GM10266 (cell line): ENCODE measurements around the gene ANKZF1.
A peak's percentile ranks its signal among the peaks of the same experiment; 100 is the strongest.

Source experiments
- DNase-seq: peaks from one replicate; pipeline ENCODE4 v3.0.0; 2012; ENCODE audit errors: extremely low spot score
- TF ChIP-seq, protein P1 (sequence below): IDR thresholded peaks from 2 replicates; pipeline ENCODE4 v1.5.1; 2012; ENCODE audit warnings: mild to moderate bottlenecking, low read depth; ENCODE audit not compliant: control insufficient read depth, insufficient read depth; ENCODE audit errors: missing control alignments

The ANKZF1 gene, protein sequence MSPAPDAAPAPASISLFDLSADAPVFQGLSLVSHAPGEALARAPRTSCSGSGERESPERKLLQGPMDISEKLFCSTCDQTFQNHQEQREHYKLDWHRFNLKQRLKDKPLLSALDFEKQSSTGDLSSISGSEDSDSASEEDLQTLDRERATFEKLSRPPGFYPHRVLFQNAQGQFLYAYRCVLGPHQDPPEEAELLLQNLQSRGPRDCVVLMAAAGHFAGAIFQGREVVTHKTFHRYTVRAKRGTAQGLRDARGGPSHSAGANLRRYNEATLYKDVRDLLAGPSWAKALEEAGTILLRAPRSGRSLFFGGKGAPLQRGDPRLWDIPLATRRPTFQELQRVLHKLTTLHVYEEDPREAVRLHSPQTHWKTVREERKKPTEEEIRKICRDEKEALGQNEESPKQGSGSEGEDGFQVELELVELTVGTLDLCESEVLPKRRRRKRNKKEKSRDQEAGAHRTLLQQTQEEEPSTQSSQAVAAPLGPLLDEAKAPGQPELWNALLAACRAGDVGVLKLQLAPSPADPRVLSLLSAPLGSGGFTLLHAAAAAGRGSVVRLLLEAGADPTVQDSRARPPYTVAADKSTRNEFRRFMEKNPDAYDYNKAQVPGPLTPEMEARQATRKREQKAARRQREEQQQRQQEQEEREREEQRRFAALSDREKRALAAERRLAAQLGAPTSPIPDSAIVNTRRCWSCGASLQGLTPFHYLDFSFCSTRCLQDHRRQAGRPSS

DNA sequence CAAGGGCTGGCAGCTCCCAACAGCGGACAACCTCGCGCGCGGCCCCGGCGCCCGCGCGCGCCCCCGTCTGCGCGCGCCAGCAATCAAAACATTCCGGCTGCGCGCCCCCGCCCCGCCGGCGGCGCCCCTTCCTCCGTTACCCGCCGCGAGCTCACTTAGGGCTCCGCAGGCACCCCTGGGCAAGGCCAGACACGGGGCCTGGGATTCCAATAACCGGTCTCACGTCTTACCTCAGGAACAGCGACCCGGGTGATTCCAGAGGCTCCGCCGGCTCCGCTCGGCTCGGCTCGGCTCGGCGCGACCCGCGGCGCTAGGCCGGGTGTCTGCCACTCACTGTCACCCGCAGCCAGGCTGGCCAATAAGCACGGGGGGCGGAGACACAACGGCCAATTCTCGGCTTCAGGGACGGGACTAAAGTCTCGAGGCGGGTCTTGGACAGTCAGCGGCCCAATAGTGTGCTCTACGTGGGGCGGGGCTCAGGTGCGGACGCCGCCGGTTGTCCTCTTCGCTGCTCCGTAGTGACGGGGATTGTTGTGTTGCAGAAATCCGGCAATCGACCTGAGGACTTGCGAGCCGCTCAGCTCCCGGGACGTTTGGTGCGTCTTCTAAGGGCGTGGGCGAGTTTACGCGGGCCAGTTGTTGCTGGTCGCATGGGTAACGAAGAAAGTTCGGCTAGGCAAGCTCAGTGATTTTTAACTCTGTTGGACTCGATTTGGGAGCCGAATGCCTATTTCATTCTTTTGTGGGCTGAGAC, at the start of gene ANKZF1, which contains the start of gene ATG9A:
Gene ANKZF1, plus strand, starts transcription at position 502 of the 754 bp plus-strand sequence. CDS start 452 bp downstream, outside the sequence.
Gene ATG9A, minus strand, starts transcription at position 332 of the 754 bp plus-strand sequence. CDS start 1,612 bp downstream, outside the sequence.
- TF ChIP-seq, protein P1, sequence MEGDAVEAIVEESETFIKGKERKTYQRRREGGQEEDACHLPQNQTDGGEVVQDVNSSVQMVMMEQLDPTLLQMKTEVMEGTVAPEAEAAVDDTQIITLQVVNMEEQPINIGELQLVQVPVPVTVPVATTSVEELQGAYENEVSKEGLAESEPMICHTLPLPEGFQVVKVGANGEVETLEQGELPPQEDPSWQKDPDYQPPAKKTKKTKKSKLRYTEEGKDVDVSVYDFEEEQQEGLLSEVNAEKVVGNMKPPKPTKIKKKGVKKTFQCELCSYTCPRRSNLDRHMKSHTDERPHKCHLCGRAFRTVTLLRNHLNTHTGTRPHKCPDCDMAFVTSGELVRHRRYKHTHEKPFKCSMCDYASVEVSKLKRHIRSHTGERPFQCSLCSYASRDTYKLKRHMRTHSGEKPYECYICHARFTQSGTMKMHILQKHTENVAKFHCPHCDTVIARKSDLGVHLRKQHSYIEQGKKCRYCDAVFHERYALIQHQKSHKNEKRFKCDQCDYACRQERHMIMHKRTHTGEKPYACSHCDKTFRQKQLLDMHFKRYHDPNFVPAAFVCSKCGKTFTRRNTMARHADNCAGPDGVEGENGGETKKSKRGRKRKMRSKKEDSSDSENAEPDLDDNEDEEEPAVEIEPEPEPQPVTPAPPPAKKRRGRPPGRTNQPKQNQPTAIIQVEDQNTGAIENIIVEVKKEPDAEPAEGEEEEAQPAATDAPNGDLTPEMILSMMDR, result no peak

DNA sequence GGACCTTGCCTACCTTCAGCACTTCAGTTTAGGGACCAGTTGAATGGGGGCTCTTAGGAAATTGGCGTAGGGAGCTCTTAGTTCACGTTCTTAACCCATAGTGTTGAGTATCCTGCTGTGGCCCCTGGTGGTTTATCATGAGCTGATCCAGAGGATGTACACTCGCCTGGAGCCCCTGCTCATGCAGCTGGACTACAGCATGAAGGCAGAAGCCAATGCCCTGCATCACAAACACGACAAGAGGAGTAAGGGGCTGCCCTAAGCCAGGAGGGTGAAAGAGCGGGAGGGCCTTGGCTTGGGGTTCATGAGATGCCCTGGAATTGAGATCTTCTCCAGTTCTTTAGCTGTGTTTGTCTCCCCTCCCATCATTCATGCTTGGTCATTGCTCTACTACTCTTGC, 48.6 kb upstream of the ANKZF1 start:
- DNase-seq, result no peak
- TF ChIP-seq, protein P1, result no peak

More for the DNA sequence above, at the start of gene ANKZF1, which contains the start of gene ATG9A:
- DNase-seq, result peak; percentile 99

DNA sequence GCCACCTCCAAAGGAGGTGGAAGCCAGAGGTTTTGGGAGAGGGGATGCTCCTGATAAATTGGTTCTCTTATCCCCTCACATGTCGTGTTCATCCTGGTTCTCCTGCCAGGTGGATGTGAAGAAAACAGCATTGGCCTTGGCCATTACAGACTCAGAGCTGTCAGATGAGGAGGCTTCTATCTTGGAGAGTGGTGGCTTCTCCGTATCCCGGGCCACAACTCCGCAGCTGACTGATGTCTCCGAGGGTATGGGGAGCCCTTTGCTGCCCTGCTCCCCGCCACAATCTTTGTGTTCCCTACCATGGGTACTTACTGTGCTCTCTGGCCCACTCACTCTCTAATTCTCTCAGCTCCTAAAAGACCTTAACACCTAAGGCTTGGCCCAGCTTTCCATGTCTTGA, 48.1 kb upstream of the ANKZF1 start:
- TF ChIP-seq, protein P1, result no peak
- no peak for DNase-seq

DNA sequence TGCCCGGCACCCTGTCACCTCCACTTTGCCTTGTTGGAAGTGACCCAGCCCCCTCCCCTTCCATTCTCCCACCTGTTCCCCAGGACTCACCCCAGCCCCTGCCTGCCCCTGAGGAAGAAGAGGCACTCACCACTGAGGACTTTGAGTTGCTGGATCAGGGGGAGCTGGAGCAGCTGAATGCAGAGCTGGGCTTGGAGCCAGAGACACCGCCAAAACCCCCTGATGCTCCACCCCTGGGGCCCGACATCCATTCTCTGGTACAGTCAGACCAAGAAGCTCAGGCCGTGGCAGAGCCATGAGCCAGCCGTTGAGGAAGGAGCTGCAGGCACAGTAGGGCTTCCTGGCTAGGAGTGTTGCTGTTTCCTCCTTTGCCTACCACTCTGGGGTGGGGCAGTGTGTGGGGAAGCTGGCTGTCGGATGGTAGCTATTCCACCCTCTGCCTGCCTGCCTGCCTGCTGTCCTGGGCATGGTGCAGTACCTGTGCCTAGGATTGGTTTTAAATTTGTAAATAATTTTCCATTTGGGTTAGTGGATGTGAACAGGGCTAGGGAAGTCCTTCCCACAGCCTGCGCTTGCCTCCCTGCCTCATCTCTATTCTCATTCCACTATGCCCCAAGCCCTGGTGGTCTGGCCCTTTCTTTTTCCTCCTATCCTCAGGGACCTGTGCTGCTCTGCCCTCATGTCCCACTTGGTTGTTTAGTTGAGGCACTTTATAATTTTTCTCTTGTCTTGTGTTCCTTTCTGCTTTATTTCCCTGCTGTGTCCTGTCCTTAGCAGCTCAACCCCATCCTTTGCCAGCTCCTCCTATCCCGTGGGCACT, 47.1 kb upstream of the ANKZF1 start:
- TF ChIP-seq, protein P1, result no peak
- no peak for DNase-seq

DNA sequence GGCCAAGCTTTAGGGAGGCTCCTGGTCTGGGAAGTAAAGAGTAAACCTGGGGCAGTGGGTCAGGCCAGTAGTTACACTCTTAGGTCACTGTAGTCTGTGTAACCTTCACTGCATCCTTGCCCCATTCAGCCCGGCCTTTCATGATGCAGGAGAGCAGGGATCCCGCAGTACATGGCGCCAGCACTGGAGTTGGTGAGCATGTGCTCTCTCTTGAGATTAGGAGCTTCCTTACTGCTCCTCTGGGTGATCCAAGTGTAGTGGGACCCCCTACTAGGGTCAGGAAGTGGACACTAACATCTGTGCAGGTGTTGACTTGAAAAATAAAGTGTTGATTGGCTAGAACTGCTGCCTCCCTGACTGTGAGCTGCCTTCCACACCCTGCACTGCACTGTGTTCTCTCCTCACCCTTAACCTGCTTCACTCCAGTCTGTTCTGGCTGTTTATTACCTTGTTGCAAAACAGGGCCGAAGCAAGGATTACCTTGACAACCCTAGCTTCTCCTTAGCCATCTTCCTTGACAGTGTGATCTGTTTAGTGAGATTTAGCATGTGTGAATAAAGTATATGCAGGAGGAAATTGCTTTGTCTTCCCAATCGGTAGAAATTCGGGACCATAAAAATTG, 46.3 kb upstream of the ANKZF1 start:
- TF ChIP-seq, protein P1, result no peak
- DNase-seq, result no peak

DNA sequence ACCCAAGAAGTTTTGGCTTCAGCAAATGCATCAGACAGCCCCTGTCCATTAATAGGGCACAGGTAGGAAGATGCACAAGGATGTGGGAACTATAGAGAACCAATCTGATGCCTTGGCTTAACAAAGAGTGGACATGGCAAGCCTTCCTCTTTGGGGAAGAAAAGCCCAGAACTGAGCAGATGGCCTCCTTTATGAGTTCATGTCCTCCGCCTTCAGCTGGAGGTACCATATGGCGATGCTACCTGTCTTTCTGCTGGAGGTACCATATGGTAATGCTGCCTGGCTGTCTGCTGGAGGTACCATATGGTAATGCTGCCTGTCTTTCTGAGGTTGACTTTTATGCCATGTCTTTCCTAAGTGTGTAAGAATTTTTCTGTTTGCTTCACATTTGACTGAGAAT, 45.5 kb upstream of the ANKZF1 start:
- DNase-seq, result no peak
- TF ChIP-seq, protein P1, result no peak
